ENCODE results near the gene TRERF1.

TRERF1 gene

GRCh38 chr6:42269553-42269952 is 182.2 kb downstream of the TRERF1 start:
- FAIRE-seq, result no peak

GRCh38 chr6:42268835-42269204 is 182.9 kb downstream of the TRERF1 start:
- FAIRE-seq, result no peak

- FAIRE-seq, result no peak
Observed at GRCh38 chr6:42268016-42268834, 183.5 kb downstream of the TRERF1 start.

GRCh38 chr6:42266538-42266937 is 185.2 kb downstream of the TRERF1 start:
- FAIRE-seq, result no peak

DNA sequence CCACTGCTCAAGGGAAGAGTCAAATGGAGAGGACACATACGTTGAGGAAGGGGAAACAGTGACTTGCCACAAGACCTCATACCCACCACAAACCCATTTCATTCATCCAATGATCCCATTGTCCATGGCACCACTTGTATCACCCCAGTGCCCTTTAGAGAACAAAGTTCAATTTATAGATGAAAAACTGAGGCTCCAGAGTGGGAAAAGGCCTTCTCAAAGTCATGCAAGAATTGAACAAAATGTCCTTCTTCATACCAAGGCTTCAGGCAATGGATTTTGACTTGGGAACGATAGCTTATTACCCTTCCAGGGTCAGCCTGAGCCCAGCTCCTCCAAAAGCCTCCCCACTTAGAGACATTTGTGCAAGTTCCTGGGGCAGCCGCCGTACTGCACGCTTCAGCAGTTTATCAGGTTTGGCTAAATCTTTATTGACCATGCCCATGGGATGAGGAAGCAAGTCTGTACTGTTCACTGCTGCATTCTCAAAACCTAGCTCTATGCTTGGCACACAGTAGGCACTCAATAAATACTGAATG is 186.8 kb downstream of the TRERF1 start:
- FAIRE-seq, result no peak

DNA sequence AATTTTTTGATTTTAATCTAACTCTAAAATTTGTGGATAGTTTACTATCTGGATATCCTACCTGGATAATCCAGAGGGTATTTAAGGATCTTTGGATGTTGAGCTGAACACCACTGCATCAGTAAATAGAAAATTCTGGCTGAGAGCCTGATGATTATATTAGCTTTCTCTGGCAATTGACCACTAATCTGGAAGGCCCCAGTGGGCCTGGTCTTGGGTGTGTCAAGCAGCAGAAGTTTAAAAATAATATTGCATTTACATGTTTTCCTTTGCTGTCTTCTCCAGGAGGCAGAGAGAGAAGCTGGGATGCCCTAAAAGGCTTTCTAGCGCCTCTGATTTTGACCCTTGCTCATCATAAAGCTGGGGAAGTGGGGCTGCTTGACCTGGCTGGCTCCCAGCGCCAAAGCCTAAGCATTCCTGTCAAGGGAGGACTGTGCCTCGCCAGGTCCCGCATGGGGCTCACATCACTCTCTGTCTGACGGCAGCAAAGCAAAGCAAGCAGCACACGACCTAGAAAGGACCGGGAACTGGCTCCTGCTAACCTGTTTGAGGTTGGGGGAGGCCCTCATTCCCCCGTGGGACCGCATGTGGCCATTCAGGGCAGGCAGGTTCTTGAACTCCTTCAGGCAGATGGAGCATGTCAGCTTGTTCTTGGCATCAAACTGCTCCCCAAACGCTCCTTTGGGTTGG is 187.4 kb downstream of the TRERF1 start:
- no peak for FAIRE-seq

GRCh38 chr6:42263165-42263728 is 188.5 kb downstream of the TRERF1 start:
- FAIRE-seq, result no peak

GRCh38 chr6:42260972-42261371 is 190.8 kb downstream of the TRERF1 start:
- no peak for FAIRE-seq

DNA sequence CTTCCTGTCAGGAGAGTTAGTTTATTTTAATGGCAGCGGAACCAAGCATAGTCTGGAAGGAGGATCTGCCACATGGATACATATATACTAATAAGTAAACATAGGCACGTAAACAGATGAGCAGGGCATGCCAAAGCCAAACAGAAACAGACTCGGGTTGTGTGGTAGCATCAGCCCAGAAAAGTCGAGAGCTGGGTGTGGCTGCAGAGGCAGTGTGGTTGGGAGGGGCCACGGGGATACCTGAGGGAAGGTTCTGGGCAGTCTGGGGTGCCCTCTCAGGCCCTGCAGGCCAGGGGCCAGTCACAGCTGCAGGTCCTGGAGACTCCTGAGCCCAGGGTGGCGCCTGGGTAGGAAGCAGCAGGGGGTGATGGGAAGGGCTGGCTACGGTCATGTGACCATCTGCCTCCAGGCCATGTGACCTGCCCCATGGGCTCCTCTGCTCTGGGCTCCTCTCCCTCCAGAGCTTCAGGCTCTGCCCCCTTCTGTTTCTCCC is 191.3 kb downstream of the TRERF1 start:
- no peak for FAIRE-seq

DNA sequence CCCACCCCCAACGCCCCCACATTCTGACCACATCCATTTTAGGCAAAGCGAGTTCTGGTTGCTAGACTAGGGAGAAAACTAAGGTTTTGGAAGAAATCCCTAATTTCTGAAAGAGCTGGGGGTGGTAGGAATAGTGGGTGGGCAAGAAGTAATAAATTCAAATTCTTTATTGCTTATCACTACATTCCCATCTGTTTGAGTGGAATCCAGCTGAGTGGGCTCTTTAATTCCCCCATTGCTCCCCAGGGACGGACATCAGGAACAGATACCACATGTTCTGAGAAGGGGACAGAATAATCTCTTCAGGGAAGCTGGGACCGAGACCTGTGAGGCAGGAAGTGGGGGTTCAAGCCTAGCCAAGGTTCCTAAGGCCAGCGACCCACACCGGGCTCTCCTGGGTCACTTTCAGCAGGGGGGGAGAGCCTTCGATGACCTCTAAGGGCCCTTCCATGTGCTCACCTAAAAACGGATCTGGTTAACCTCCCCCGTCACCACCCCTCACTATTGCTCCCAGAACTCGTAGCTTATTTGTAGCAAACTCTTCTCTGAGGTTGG is 191.8 kb downstream of the TRERF1 start:
- no peak for FAIRE-seq

- FAIRE-seq, result no peak
Observed at GRCh38 chr6:42259286-42259685, 192.4 kb downstream of the TRERF1 start.

DNA sequence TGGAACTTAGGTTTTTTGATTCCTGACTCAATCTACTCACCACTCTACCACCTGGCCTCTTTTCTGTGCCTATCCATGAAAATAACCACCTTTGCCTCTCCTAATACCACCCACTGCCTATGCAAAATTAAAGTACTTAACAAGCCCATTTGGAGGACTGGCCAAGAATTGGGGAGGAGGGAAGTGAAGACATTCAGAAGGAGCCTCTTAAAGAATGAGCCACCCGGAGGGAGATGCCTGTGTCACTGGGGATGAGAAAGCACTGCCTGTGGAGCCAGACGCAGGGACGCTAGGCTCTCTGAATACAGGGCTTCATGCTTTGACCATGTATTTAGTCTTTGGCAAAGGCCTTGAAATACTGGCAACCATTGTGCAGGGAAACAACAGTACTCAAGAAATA is 194.1 kb downstream of the TRERF1 start:
- no peak for FAIRE-seq

- FAIRE-seq, result no peak
Observed at GRCh38 chr6:42257063-42257462, 194.7 kb downstream of the TRERF1 start.

DNA sequence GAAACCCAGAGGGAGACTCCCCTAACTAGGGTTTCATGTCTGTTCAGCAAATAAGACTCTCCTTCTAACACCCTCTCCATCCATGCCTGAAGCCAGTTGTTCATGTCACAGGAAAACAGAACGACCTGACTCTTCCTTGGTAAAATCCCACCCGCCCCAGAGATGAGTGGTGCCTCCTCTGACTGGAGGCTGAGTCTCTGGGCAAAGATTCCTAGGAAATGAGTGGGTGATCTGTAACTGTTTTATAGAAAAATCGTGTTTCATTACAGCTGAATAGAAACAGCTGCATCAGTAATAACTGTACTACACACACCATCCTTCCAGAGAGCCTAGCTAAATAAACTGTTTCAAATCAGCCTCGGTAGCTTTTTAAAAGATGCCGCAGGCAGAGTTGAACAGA is 196.7 kb downstream of the TRERF1 start:
- FAIRE-seq, result no peak

DNA sequence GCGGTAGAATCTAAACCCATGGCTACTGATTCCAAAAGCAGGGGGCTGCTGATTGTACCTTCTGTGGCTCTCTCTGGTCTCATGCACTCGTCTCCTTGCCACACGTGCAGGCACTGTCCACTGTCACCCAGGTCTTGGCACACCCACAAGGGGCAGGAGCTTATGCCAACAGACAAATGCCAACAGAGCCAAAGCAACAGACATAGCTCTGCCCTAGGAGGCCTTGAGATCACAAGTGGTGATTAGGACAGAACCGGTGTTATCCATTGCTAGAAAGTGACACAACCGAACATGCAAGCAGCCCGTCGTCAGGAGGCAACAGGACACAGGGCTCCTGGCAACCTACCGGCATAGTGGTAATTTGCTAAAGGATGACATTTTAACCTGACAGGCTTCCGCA is 197.2 kb downstream of the TRERF1 start:
- no peak for FAIRE-seq

DNA sequence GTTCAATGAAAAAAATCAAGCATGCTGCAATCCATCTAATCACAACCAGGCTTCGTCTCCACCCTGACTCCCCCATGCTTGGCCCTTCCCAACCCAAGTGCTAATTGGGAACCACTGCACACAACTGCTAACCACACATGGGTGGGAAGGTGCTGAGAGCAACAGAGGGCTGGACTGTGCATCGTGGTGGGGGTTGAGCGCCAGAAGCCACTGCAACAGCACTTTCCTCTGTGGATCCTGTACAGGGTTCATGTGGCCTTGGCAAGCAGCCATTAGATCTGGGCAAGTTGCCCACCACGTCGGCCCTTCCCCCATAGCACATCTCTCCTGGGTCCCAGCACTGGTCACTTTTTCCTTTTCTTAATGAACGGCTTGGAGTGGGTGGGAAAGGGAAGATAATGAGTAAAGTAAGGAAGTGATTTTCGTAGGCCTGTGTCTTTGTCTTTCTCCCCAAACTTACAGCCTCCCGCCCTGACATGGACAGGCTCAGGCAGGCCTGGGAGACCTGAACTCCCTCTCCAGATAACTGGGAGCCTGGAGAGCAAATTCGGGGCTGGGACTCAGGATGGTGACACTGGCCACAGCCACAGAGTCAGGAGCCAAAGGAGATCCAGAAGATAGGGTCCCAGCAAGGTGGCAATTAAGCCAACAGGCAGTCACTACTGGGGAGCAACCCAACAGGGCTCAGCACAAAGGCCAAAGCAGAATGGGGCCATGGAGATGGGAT is 199.7 kb downstream of the TRERF1 start:
- no peak for FAIRE-seq

DNA sequence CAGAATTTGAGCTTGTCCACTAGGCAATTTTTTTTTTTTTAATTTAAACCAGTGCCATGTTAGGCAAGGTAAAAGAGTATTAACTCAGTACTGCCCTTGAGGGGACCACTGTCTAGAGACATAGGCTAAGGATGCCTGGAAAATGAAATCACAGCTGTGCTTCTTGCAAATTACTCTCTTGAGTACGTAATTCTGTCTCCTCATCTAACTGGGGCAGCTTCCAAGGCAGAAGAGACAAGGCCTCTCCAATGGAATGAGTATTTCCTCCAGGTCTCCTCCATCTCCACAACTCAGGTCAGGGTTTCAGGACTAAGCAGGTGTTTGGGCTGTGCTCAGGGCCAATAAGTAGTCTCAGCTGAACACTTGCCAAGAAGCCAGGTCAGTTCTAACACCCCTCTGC is 200.2 kb downstream of the TRERF1 start:
- no peak for FAIRE-seq

DNA sequence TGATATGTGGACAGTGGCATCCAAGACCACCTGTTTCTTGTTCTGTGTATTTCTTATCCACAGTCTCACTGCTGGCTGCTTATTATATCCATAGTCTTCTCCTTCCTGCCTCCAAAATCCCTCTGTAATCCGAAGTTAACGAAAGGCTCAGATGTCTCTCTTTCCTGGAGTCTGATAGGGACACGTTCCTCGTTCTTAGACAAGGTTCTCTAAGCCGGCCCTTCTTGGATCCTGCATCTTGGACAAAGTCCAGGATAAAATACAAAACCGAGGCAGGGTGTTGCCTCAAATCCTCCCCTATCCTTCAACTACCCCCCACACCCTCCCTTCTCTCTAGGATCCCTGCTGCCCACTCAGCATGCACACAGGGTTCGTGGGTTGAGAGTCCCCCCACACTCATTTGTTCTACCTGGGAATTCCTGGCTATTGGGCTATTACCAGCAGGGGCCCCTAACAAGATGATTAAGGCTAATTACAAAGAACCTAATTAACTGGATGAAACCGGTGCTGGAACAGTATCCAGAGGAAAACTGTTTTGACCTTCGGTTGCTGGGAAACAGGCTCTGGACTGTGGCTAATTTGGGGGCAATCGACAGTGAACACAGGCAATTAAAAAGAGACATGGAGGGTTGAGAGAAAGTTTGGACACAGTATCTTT is 201.3 kb downstream of the TRERF1 start:
- FAIRE-seq, result no peak

DNA sequence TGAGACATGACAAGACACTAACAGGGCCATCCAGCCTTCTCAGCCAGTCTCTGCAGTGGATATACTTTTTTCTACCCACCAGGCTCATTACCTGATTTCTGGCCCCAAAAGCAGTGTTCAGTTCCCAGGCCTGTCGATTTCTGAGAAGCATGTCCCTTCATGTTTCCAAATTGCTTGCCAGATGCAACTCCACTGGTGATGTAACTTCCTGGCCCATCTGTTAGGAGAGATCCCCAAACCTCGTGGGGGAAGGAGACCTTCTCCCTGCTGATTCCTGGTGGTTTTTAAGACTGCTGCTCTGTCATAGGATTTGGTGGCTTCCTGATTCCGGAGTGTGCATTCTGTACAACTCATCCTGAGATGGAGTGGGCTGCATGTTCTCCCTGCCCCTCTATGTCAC is 202.4 kb downstream of the TRERF1 start:
- no peak for FAIRE-seq

- FAIRE-seq, result no peak
Observed at GRCh38 chr6:42243046-42243445, 208.7 kb downstream of the TRERF1 start.

GRCh38 chr6:42241915-42242314 is 209.8 kb downstream of the TRERF1 start:
- FAIRE-seq, result no peak

DNA sequence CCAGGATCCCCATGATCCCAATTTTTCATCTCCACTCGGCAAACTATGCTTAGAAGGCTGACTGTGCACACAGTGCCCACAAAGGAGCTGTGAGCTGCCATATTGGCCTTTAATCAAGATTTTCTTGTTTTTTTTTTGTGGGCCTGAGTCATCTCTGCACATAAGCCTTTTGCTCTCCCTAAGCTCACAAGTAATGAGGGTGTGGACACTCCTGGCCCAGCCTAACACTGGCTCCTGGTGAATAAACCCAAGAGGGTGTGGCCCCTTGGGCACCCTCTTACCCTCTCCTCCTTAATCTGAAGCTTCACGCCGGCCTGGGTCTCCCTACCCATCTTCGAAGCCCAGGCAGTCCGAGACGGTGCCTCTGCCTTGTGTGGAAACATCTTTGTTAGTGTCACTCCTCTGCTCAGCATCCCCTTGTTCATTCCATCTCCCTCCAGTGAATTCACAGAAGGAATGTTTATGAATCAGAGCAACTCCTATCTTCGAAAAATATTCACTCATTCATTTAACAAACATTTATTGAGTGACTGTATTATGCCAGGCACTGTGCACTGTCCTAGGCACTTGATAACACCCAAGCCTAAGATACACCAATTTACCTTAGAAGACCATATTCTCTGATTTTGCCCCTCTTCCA is 211.9 kb downstream of the TRERF1 start:
- no peak for FAIRE-seq

Data from islet of Langerhans (tissue), 1 donor.